Left hindlimb (tissue), 1 donor: ENCODE measurements around the gene PIP5K1C.
"Not testable (repeated sequence)": the region's sequence is repeated elsewhere in the genome, so short reads cannot be mapped to it uniquely, and the experiment has no call there.

Experiments
- DNase-seq: peaks from one replicate; pipeline ENCODE4 v3.0.0-alpha.2; 2018

PIP5K1C gene

GRCh38 chr19:3673506-3674439 is 26.5 kb downstream of the PIP5K1C start:
- no peak for DNase-seq

- DNase-seq: no peak
These were observed 27.3 kb downstream of the PIP5K1C start for GRCh38 chr19:3672993-3673392.

GRCh38 chr19:3672575-3672948 is 27.7 kb downstream of the PIP5K1C start:
- DNase-seq: no peak

- DNase-seq: peak; percentile 54
These were observed 28.3 kb downstream of the PIP5K1C start for GRCh38 chr19:3671680-3672574.

- peak; percentile 90 for DNase-seq
These were observed 29.2 kb downstream of the PIP5K1C start for GRCh38 chr19:3670796-3671679.

GRCh38 chr19:3669947-3670795 is 30.1 kb downstream of the PIP5K1C start:
- peak; percentile 83 for DNase-seq

GRCh38 chr19:3669082-3669946 is 31.0 kb downstream of the PIP5K1C start:
- DNase-seq: no peak

- DNase-seq: peak; percentile 63
These were observed 31.8 kb downstream of the PIP5K1C start for GRCh38 chr19:3668331-3669081.

- no peak for DNase-seq
These were observed 32.5 kb downstream of the PIP5K1C start for GRCh38 chr19:3667766-3668165.

GRCh38 chr19:3667037-3667638 is 33.1 kb downstream of the PIP5K1C start:
- no peak for DNase-seq

- DNase-seq: not testable (repeated sequence)
These were observed 33.8 kb downstream of the PIP5K1C start for GRCh38 chr19:3666545-3666856.

GRCh38 chr19:3665681-3666544 is 34.4 kb downstream of the PIP5K1C start:
- DNase-seq: peak; percentile 64

GRCh38 chr19:3664879-3665642 is 35.2 kb downstream of the PIP5K1C start:
- no peak for DNase-seq

- no peak for DNase-seq
These were observed 36.4 kb downstream of the PIP5K1C start for GRCh38 chr19:3663838-3664237.

- no peak for DNase-seq
These were observed 38.7 kb downstream of the PIP5K1C start for GRCh38 chr19:3661284-3662238.

- no peak for DNase-seq
These were observed 39.6 kb downstream of the PIP5K1C start for GRCh38 chr19:3660493-3661219.
